Activated CD8-positive, alpha-beta T cell treated with anti-CD3 and anti-CD28 coated beads, Interleukin-2, amount 10 ng/mL, durations not matched to agents 7 days and 5 days (primary cell): ENCODE data around the gene SUCNR1. TPM values are rescaled to one million over a fixed set of nuclear protein-coding genes. Genes with fewer than 3 reads are reported as not detected.
A peak's percentile ranks its signal among the peaks of the same experiment; 100 is the strongest.
"Not testable (repeated sequence)": the region's sequence is repeated elsewhere in the genome, so short reads cannot be mapped to it uniquely, and the experiment has no call there.

Experiments used
- ATAC-seq: fragments of 150-1000 bp; cut with Tn5 transposase; one replicate; pipeline ENCODE4 v1.10.0; 2021; ENCODE audit warnings: moderate library complexity
- CTCF ChIA-PET: fragments of 350-600 bp; sonication (Branson Sonifier 250); formaldehyde crosslinking; loops from one replicate; lab custom pipeline; 2021; ENCODE audit warnings: antibody characterized with exemption; lab: Charles Lee
- POLR2A ChIA-PET: fragments of 350-600 bp; sonication (Branson Sonifier 250); formaldehyde crosslinking; loops from one replicate; lab custom pipeline; 2021; ENCODE audit warnings: antibody characterized with exemption; lab: Charles Lee
- DNase-seq: peaks from one replicate; pipeline ENCODE4 v3.0.0-alpha.2; 2020
- H3K27ac Mint-ChIP-seq: one replicate; pipeline ENCODE4 v1.8.0; 2021; ENCODE audit warnings: mild to moderate bottlenecking, mixed read lengths
- H3K27me3 Mint-ChIP-seq: one replicate; pipeline ENCODE4 v1.8.0; 2021; ENCODE audit warnings: low read depth, mixed read lengths
- H3K36me3 Mint-ChIP-seq: one replicate; pipeline ENCODE4 v1.8.0; 2021; ENCODE audit warnings: low read depth, mixed read lengths
- H3K4me1 Mint-ChIP-seq: one replicate; pipeline ENCODE4 v1.8.0; 2021; ENCODE audit warnings: low read depth, mixed read lengths
- H3K4me3 Mint-ChIP-seq: one replicate; pipeline ENCODE4 v1.8.0; 2021; ENCODE audit warnings: mild to moderate bottlenecking, mixed read lengths
- H3K9me3 Mint-ChIP-seq: one replicate; pipeline ENCODE4 v1.8.0; 2022; ENCODE audit warnings: mixed read lengths; ENCODE audit not compliant: insufficient read depth
- total RNA-seq, 2 experiments: library from RNA; stranded (reverse); gene quantifications; one replicate each; pipeline ENCODE4 v1.2.3, GENCODE V29; 2021

Gene SUCNR1
- not detected for total RNA-seq

GRCh38 chr3:151873398-151873797 is at the start of gene SUCNR1:
TSS of gene SUCNR1 (plus strand) at chr3:151873643. CDS start at chr3:151879893, 6,250 bp downstream.
- Mint-ChIP-seq H3K36me3 (no peaks in the 10 kb centered on the region), H3K27me3 (no peaks in the 10 kb centered on the region), H3K27ac (no peak within 1 kb of the TSS), H3K4me1 (peaks cover 17% of the 10 kb centered on the region), H3K4me3 (no peak within 1 kb of the TSS), H3K9me3 (no peaks in the 10 kb centered on the region)
- ATAC-seq = no peak
- POLR2A ChIA-PET = no interaction called here
- DNase-seq = no peak
- CTCF ChIA-PET = no interaction called here

GRCh38 chr3:151827816-151828215 is 45.6 kb upstream of the SUCNR1 start:
- Mint-ChIP-seq H3K36me3 (no peaks in the 10 kb centered on the region), H3K4me3 (no peak overlapping the region), H3K9me3 (no peaks in the 10 kb centered on the region), H3K27me3 (peaks cover 29% of the 10 kb centered on the region), H3K4me1 (no peaks in the 10 kb centered on the region), H3K27ac (no peak overlapping the region)
- DNase-seq (no peak), ATAC-seq (no peak)
- CTCF ChIA-PET = interaction anchor here (1.8 kb wide), 1 partner anchor 11 kb away, joined by 7 read pairs; no protein-coding TSS in a partner anchor
- POLR2A ChIA-PET = interaction anchor here (0.7 kb wide), 1 partner anchor 1092 kb away, joined by 4 read pairs; no protein-coding TSS in a partner anchor

GRCh38 chr3:151835751-151836525 is 37.5 kb upstream of the SUCNR1 start:
- no peak overlapping the region for H3K4me3 Mint-ChIP-seq
- H3K4me1 Mint-ChIP-seq = no peaks in the 10 kb centered on the region
- ChIA-PET CTCF (interaction anchor here (2.0 to 4.4 kb wide), 2 partner anchors 40 to 608 kb away, joined by 6 to 25 read pairs; no protein-coding TSS in a partner anchor), POLR2A (no interaction called here)
- no peak overlapping the region for H3K27ac Mint-ChIP-seq
- no peaks in the 10 kb centered on the region for H3K9me3 Mint-ChIP-seq
- ATAC-seq (no peak), DNase-seq (no peak)
- H3K27me3 Mint-ChIP-seq = peaks cover 38% of the 10 kb centered on the region
- no peaks in the 10 kb centered on the region for H3K36me3 Mint-ChIP-seq

GRCh38 chr3:151837057-151837456 is 36.4 kb upstream of the SUCNR1 start:
- Mint-ChIP-seq H3K27me3 (peaks cover 37% of the 10 kb centered on the region), H3K4me3 (no peak overlapping the region), H3K9me3 (no peaks in the 10 kb centered on the region), H3K27ac (no peak overlapping the region), H3K36me3 (no peaks in the 10 kb centered on the region), H3K4me1 (no peaks in the 10 kb centered on the region)
- DNase-seq (no peak), ATAC-seq (no peak)
- POLR2A ChIA-PET = no interaction called here
- CTCF ChIA-PET = interaction anchor here (0.5 to 4.4 kb wide), 6 partner anchors 39 to 669 kb away, joined by 3 to 25 read pairs (median 12); no protein-coding TSS in a partner anchor

GRCh38 chr3:151838574-151839312 is 34.7 kb upstream of the SUCNR1 start:
- peaks cover 30% of the 10 kb centered on the region for H3K27me3 Mint-ChIP-seq
- H3K4me3 Mint-ChIP-seq = no peak overlapping the region
- ChIA-PET CTCF (interaction anchor here (0.5 to 4.4 kb wide), 21 partner anchors 10 to 735 kb away, joined by 3 to 25 read pairs (median 4); partner anchors contain the start of gene P2RY14), POLR2A (no interaction called here)
- no peaks in the 10 kb centered on the region for H3K4me1 Mint-ChIP-seq
- H3K27ac Mint-ChIP-seq = no peak overlapping the region
- peak; percentile 88 for ATAC-seq
- no peaks in the 10 kb centered on the region for H3K9me3 Mint-ChIP-seq
- peak; percentile 61 for DNase-seq
- no peaks in the 10 kb centered on the region for H3K36me3 Mint-ChIP-seq

GRCh38 chr3:151839313-151839631 is 34.2 kb upstream of the SUCNR1 start:
- DNase-seq (no peak), ATAC-seq (no peak)
- Mint-ChIP-seq H3K4me3 (no peak overlapping the region), H3K4me1 (no peaks in the 10 kb centered on the region), H3K9me3 (no peaks in the 10 kb centered on the region), H3K27ac (no peak overlapping the region), H3K36me3 (no peaks in the 10 kb centered on the region), H3K27me3 (peaks cover 28% of the 10 kb centered on the region)
- ChIA-PET POLR2A (no interaction called here), CTCF (interaction anchor here (0.5 to 4.4 kb wide), 19 partner anchors 9 to 735 kb away, joined by 3 to 25 read pairs (median 4); no protein-coding TSS in a partner anchor)

- DNase-seq = no peak
- Mint-ChIP-seq H3K36me3 (no peaks in the 10 kb centered on the region), H3K4me3 (no peak overlapping the region), H3K9me3 (no peaks in the 10 kb centered on the region), H3K27ac (no peak overlapping the region), H3K4me1 (no peaks in the 10 kb centered on the region), H3K27me3 (peaks cover 24% of the 10 kb centered on the region)
- ChIA-PET POLR2A (no interaction called here), CTCF (no interaction called here)
- no peak for ATAC-seq
Observed at GRCh38 chr3:151841801-151842200, 31.6 kb upstream of the SUCNR1 start.

GRCh38 chr3:151843275-151843674 is 30.2 kb upstream of the SUCNR1 start:
- no peak overlapping the region for H3K4me3 Mint-ChIP-seq
- no peaks in the 10 kb centered on the region for H3K4me1 Mint-ChIP-seq
- ChIA-PET CTCF (no interaction called here), POLR2A (no interaction called here)
- H3K27me3 Mint-ChIP-seq = peaks cover 26% of the 10 kb centered on the region
- ATAC-seq (no peak), DNase-seq (no peak)
- H3K27ac Mint-ChIP-seq = no peak overlapping the region
- H3K36me3 Mint-ChIP-seq = no peaks in the 10 kb centered on the region
- H3K9me3 Mint-ChIP-seq = no peaks in the 10 kb centered on the region

GRCh38 chr3:151845306-151845905 is 28.0 kb upstream of the SUCNR1 start:
- CTCF ChIA-PET = no interaction called here
- ATAC-seq (no peak), DNase-seq (no peak)
- Mint-ChIP-seq H3K9me3 (no peaks in the 10 kb centered on the region), H3K27me3 (peaks cover 27% of the 10 kb centered on the region), H3K36me3 (no peaks in the 10 kb centered on the region), H3K4me1 (no peaks in the 10 kb centered on the region), H3K27ac (no peak overlapping the region), H3K4me3 (no peak overlapping the region)
- POLR2A ChIA-PET = no interaction called here

- H3K4me3 Mint-ChIP-seq, ATAC-seq, H3K36me3 Mint-ChIP-seq, DNase-seq, H3K4me1 Mint-ChIP-seq, CTCF ChIA-PET, H3K27ac Mint-ChIP-seq, POLR2A ChIA-PET, H3K9me3 Mint-ChIP-seq: not testable (repeated sequence)
- peaks cover 17% of the 10 kb centered on the region for H3K27me3 Mint-ChIP-seq
Observed at GRCh38 chr3:151850065-151850464, 23.4 kb upstream of the SUCNR1 start.

- H3K4me3 Mint-ChIP-seq = no peak overlapping the region
- no peak overlapping the region for H3K27ac Mint-ChIP-seq
- ATAC-seq (no peak), DNase-seq (no peak)
- H3K9me3 Mint-ChIP-seq = no peaks in the 10 kb centered on the region
- CTCF ChIA-PET = no interaction called here
- POLR2A ChIA-PET = no interaction called here
- H3K27me3 Mint-ChIP-seq = peaks cover 12% of the 10 kb centered on the region
- no peaks in the 10 kb centered on the region for H3K36me3 Mint-ChIP-seq
- H3K4me1 Mint-ChIP-seq = peaks cover 3% of the 10 kb centered on the region
Observed at GRCh38 chr3:151852074-151852811, 21.2 kb upstream of the SUCNR1 start.
